ENCODE data around the gene ALDOC.
A peak's percentile ranks its signal among the peaks of the same experiment; 100 is the strongest.
"Not testable (repeated sequence)": the region's sequence is repeated elsewhere in the genome, so short reads cannot be mapped to it uniquely, and the experiment has no call there.

The ALDOC gene

DNA sequence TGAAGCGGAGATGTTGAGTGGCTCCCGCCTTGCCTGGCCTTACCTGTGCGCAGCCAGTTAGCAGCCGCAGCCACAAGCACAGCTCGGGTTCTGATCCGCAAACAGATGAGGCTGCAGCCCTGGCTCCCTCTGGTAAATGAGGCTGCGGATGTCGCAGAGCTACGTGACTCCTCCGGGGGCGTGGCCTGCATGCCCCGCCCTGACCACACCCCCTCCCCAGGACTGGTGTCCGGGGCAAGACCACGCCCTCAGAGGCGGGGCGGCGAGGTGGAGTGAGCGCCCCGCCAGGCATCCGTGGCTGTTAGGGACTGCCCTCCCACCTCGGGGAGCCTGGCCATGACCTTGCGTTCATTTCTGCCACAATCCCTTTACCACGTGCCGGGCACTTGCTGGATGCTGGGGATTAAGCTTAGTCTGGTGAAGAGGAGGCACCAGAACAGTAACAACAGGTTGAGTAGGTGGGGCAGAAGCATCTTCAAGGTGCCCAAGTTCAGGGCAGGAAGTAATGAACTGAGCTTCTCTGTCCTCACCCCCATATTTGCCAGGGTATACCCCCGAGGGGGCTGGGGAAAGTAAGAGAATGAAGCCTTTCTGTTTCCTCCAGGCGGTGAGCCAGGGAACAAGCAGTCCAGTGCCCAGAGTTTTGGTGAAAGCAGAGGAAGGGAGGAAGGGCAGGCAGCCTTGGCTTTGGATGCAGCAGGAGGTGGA lies at the start of gene ALDOC:
TSS of gene ALDOC (minus strand) at position 138 of the 708 bp plus-strand sequence. CDS start 1,363 bp downstream, outside the sequence.
- Histone ChIP-seq H3K36me3 (ENCODE audit: insufficient read depth, low read length) (peaks cover 8% of the 10 kb centered on the region; the same call in 1 of the 2 replicates), H3K9me3 (ENCODE audit: control insufficient read depth, insufficient read depth, low read length) (no peaks in the 10 kb centered on the region), H3K9ac (ENCODE audit: low read depth, low read length) (peak within 1 kb of the TSS; percentile 39; the same call in 1 of the 2 replicates), H3K4me1 (ENCODE audit: insufficient read depth, low read length) (peaks cover 7% of the 10 kb centered on the region; the same call in 1 of the 2 replicates)

DNA sequence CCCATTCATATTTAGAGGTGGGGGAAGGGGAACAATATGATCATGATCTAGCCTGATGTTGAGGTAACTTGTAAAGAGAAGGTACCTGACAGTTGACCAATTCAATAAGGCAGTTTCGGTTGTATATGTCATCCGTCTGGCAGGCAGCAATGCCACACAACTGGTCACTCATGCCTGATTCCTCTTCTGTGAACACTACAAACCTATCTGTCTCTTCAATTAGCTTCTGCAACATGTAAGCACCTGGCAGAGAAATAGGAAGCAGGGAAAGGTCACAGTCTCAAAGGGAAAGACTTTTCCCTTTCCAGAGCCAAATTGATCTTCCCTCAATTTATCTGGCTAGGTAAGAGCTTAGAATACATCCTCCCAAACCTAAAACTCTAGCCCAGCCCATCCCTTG lies 47.5 kb upstream of the ALDOC start:
- Histone ChIP-seq H3K36me3 (ENCODE audit: insufficient read depth, low read length) (peaks cover 52% of the 10 kb centered on the region), H3K9me3 (ENCODE audit: control insufficient read depth, insufficient read depth, low read length) (no peaks in the 10 kb centered on the region), H3K9ac (ENCODE audit: low read depth, low read length) (no peak overlapping the region), H3K4me1 (ENCODE audit: insufficient read depth, low read length) (no peaks in the 10 kb centered on the region)

DNA sequence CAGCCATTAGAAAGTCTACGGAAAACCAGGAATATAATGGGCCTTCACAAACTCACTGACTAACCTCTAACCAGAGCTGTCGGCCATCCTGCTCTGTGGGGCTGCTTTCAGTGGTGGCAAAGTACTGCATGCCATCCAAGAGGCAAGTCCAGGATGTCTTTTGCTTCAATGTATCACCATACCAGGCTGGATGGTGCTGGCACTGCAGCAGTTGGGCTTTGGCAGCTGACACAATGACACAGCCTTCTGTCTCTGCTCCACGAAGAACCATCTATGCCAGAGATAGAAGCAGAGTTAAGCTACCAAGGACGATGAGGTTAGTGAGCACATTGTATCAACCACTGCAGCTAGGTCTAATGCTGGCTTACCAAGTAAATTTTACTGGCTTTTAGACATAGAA lies 47.0 kb upstream of the ALDOC start:
- Histone ChIP-seq H3K36me3 (ENCODE audit: insufficient read depth, low read length) (peaks cover 57% of the 10 kb centered on the region), H3K4me1 (ENCODE audit: insufficient read depth, low read length) (no peaks in the 10 kb centered on the region), H3K9ac (ENCODE audit: low read depth, low read length) (no peak overlapping the region), H3K9me3 (ENCODE audit: control insufficient read depth, insufficient read depth, low read length) (no peaks in the 10 kb centered on the region)

DNA sequence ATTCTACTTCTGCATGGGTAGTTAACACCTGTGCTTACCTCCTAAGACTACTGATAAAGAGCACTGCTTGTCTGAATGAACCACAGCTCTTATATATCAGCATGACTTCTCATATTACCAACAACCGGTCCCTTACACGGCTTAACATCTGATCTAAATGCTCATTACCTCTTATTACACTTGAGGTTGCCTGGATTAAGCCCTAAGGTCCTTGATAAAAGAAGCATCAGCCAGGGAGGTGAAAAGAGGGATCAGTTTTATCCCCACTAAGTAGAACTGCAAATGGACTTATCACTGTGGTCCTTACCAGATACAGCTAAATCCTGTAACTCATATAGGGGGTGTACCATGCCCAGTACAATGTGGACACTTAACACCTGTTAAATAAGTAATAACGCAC lies 45.5 kb upstream of the ALDOC start:
- Histone ChIP-seq H3K36me3 (ENCODE audit: insufficient read depth, low read length) (peaks cover 55% of the 10 kb centered on the region), H3K9ac (ENCODE audit: low read depth, low read length) (no peak overlapping the region), H3K9me3 (ENCODE audit: control insufficient read depth, insufficient read depth, low read length) (no peaks in the 10 kb centered on the region), H3K4me1 (ENCODE audit: insufficient read depth, low read length) (no peaks in the 10 kb centered on the region)

DNA sequence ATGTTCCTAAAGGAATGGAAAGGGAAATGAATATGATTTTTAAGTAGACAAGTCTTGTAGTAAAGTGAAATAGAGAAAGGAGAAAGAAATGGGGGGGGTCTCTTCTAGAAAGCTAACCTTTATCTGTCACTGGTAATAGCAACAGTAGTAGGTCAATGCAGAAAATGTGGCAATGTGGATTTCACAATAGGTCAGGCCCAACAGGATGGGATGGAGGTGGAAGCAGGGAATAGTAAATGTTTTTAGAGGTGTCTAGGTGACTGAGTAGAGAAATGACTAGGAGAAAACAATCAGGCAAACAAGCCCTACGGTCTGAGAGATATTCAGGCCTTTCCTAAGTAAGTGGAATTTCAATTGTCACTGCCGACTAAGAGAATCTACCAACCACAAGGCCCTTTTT lies 43.3 kb upstream of the ALDOC start:
- H3K36me3 ChIP-seq (ENCODE audit: insufficient read depth, low read length), result peaks cover 66% of the 10 kb centered on the region
- H3K9ac ChIP-seq (ENCODE audit: low read depth, low read length), result no peak overlapping the region
- no peaks in the 10 kb centered on the region for H3K4me1 ChIP-seq (ENCODE audit: insufficient read depth, low read length)
- H3K9me3 ChIP-seq (ENCODE audit: control insufficient read depth, insufficient read depth, low read length), result no peaks in the 10 kb centered on the region

DNA sequence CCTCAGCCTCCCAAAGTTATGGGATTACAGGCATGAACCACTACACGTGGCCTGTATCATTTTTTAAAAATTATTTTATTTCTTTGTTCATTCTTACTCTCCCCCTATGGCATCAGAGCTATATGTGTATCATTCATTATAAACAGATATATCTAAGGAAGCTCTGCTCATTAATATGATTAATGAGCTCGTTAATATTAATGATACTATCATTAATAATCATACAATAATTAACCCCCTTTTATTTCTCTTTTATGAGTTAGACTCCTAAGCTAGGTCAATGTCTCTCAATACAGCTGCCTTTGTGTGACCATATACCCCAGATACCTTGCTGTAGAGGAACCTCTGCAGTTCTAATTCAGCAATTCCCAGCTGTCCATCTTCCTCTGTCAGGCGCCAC lies 41.8 kb upstream of the ALDOC start:
- no peak overlapping the region for H3K9ac ChIP-seq (ENCODE audit: low read depth, low read length)
- peaks cover 63% of the 10 kb centered on the region for H3K36me3 ChIP-seq (ENCODE audit: insufficient read depth, low read length)
- H3K4me1 ChIP-seq (ENCODE audit: insufficient read depth, low read length), result no peaks in the 10 kb centered on the region
- no peaks in the 10 kb centered on the region for H3K9me3 ChIP-seq (ENCODE audit: control insufficient read depth, insufficient read depth, low read length)

DNA sequence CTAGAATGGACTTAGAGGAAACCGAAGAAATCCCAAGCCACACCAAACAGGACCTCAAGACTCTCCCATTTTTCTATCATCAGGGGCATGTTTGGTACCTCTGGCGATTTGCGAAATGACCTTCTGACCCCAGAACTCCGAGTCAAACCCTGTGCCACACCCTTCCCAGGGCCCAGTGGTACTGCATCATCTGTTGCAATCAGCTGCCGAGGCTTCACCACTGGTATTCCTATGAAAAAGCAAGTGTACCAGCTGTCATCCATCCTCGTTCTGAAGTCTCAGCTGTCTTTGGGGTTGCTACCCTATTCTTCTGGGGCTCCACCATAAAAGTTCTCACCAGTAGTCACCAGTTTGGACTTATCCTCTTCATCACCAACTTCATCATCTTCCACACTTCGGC lies 39.6 kb upstream of the ALDOC start:
- Histone ChIP-seq H3K9ac (ENCODE audit: low read depth, low read length) (no peak overlapping the region), H3K9me3 (ENCODE audit: control insufficient read depth, insufficient read depth, low read length) (no peaks in the 10 kb centered on the region), H3K36me3 (ENCODE audit: insufficient read depth, low read length) (peaks cover 60% of the 10 kb centered on the region), H3K4me1 (ENCODE audit: insufficient read depth, low read length) (no peaks in the 10 kb centered on the region)

DNA sequence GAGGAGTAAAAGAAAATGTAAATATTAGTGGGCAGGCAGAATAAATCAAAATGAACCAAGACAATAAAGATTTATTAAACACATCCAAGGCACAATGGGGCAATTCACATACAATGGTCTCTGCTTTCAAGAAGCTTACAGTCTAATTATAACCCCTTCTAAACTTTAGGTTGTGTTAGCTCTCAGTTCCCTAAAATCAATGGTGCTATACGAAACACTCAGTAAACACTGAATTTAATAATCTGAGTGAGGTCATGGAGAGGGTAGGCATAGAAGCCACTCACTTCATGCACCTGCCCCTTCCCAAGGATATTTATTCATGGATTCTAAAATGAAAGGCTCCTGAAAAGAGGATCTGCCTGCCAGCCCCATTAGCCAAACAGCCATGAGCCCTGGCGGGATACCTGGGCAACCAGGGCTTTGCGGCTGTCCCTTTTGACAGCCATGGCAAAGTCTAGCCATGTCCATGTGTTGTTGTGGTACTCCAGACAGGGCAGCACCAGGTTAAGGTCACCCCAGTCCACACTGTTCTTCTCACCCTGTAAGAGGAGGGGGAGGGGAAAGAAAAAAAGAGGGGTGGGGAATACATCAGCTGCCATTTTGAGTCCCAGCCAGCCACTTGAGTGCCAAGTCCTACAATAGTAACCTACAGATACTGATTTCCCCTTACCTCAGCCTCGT lies 38.7 kb upstream of the ALDOC start:
- H3K4me1 ChIP-seq (ENCODE audit: insufficient read depth, low read length), result no peaks in the 10 kb centered on the region
- H3K9me3 ChIP-seq (ENCODE audit: control insufficient read depth, insufficient read depth, low read length), result no peaks in the 10 kb centered on the region
- H3K9ac ChIP-seq (ENCODE audit: low read depth, low read length), result no peak overlapping the region
- H3K36me3 ChIP-seq (ENCODE audit: insufficient read depth, low read length), result peaks cover 56% of the 10 kb centered on the region

DNA sequence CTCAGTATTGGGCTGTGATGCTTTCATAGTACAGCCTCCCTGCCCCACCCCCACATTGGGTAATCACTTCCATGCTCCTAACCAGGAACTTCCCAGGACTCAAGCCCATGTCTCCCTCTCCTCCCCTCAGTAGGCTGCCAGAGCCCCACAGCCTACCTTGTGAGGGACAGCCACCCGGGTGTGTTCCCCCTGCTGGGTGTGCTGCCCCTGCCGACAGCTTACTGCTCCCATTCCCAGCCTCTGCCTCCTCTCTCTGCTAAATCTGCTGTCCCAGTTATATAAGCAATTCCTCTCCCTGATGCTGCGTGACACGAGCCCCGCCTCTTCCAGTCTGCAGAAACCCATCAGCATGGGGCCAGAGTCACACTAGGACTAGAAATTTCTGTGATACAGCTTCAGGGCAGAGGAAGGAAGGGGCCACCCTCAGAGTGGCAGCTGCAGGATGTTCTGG lies 37.3 kb upstream of the ALDOC start, which contains the start of gene RSKR:
TSS of gene RSKR (minus strand) at position 255 of the 451 bp plus-strand sequence. CDS start at position 231, 24 bp downstream.
- Histone ChIP-seq H3K4me1 (ENCODE audit: insufficient read depth, low read length) (no peaks in the 10 kb centered on the region), H3K9me3 (ENCODE audit: control insufficient read depth, insufficient read depth, low read length) (no peaks in the 10 kb centered on the region), H3K9ac (ENCODE audit: low read depth, low read length) (no peak within 1 kb of the TSS), H3K36me3 (ENCODE audit: insufficient read depth, low read length) (peaks cover 48% of the 10 kb centered on the region)

DNA sequence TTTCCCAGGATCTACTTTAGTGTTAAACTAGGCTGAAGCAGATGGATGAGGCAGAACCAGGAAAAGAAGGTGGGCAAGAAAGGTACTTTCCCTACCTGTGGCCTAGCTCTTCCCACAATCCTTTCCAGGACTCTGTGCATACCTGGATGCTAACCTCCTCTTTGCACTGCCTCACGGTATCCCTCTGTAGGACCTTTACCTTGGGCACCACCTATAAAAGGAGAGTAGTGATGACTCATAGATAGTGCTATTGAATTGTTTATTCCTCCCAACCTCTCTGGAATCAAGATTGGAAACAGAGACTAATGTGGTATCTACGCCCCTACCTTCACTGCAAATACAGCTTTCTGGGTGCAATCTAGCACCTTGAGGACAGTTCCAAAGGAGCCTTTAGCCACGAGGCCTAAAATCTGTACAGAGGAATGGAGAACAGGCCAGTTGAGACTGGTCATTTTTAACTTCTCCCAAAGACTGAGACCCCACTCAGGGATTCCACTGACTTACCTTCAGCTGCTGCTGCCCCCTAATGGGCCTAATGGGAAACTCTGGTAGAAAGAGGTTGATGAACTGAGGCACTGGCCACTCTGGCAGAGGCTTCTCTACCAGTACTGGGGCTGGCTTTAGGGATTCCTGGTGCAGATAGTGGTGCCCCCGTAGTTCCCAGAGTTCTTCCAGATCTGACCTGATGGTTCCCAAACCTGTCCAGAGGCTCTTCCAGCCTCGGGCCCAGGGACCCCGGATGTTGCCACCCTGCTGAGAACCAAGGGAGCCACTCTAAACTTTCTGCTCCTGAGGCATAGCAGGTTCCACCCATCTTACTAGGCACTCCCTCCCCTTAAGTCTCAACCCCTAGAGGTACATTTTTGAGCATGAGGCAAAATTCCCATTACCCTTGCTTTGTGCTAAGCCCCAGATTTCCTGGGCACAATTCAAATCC lies 36.5 kb upstream of the ALDOC start:
- H3K9me3 ChIP-seq (ENCODE audit: control insufficient read depth, insufficient read depth, low read length), result no peaks in the 10 kb centered on the region
- no peak overlapping the region for H3K9ac ChIP-seq (ENCODE audit: low read depth, low read length)
- peaks cover 43% of the 10 kb centered on the region for H3K36me3 ChIP-seq (ENCODE audit: insufficient read depth, low read length)
- H3K4me1 ChIP-seq (ENCODE audit: insufficient read depth, low read length), result no peaks in the 10 kb centered on the region

DNA sequence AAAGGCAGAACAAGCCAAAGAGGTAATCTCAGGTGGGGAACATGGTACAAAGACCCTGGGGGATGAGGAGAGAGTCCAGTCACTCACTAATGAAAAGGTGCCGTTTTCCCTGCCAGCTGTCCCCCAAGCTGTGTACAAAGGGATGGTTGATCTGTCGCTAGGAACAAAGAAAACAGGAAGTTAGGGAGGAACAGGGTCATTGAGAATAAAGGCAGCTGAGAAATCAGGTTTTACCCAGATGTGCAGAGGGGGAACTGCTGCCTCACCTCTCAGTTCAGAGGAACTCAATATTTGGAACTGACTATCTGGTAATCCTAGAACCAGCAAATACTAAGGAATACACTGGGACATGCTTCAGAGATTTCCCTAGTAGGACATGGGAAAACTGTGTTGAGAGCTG lies 35.8 kb upstream of the ALDOC start:
- H3K36me3 ChIP-seq (ENCODE audit: insufficient read depth, low read length), result peaks cover 42% of the 10 kb centered on the region

DNA sequence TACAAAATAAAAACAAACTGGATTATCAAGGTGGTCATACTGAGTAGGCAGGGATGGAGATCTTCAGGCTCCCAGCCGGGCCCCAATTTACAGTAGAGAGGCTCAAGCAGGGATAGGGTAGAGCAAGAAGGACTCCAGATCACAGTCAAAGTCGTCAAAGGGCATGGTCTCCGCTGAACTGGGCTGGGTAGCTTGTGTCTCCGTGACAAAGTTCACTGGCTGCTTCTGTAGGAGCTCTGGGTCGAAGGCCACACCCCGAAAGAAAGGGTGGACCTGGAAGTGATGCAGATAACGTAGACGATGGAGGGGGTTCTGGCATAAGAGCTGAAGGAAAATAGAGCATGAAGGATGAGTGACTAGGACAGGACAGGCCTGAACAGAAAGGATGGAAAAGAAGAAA lies 33.7 kb upstream of the ALDOC start:
- no peaks in the 10 kb centered on the region for H3K9me3 ChIP-seq (ENCODE audit: control insufficient read depth, insufficient read depth, low read length)
- H3K4me1 ChIP-seq (ENCODE audit: insufficient read depth, low read length), result no peaks in the 10 kb centered on the region
- H3K9ac ChIP-seq (ENCODE audit: low read depth, low read length), result no peak overlapping the region
- peaks cover 25% of the 10 kb centered on the region for H3K36me3 ChIP-seq (ENCODE audit: insufficient read depth, low read length)

More for the DNA sequence above, 35.8 kb upstream of the ALDOC start:
- Histone ChIP-seq H3K4me1 (ENCODE audit: insufficient read depth, low read length) (no peaks in the 10 kb centered on the region), H3K9me3 (ENCODE audit: control insufficient read depth, insufficient read depth, low read length) (no peaks in the 10 kb centered on the region), H3K9ac (ENCODE audit: low read depth, low read length) (no peak overlapping the region)

DNA sequence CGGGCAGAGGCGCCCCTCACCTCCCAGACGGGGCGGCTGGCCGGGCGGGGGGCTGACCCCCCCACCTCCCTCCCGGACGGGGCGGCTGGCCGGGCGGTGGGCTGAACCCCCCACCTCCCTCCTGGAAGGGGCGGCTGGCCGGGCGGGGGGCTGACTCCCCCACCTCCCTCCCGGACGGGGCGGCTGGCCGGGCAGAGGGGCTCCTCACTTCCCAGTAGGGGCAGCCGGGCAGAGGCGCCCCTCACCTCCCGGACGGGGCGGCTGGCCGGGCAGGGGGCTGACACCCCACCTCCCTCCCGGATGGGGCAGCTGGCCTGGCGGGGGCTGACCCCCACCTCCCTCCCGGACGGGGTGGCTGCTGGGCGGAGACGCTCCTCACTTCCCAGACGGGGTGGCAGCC lies 27.3 kb upstream of the ALDOC start:
- not testable (repeated sequence) for H3K36me3 ChIP-seq (ENCODE audit: insufficient read depth, low read length); H3K4me1 ChIP-seq (ENCODE audit: insufficient read depth, low read length); H3K9ac ChIP-seq (ENCODE audit: low read depth, low read length); H3K9me3 ChIP-seq (ENCODE audit: control insufficient read depth, insufficient read depth, low read length)

Measured in ES-I3 (cell line).